Measurements from ENCODE around the gene CNTN1. TPM values are rescaled to one million over a fixed set of nuclear protein-coding genes. Genes with fewer than 3 reads are reported as not detected.

The CNTN1 gene
- total RNA-seq, 2 experiments from 2014 or later: not detected

DNA sequence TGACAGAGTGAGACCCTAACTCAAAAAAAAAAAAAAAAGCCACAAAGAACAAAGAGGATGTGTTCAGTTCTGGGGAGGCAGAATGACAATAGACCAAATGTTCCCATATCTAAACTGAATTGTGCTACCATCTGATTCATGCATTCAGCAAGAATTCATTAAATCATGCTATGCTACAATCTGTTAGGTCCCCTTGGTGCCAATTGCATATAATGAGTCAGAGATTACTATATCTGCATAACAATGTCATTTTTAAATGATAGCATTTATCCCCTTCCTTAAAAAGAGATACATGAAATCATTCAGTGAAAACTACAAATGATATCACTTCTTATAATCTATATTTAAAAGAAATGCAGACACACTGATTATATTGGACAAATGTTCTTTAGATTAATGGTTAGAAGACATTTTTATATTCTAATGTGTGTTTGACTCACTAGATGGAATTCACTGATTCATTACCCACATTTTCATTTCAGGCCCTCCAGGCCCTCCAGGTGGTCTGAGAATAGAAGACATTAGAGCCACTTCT lies 288.3 kb downstream of the CNTN1 start:
- Mint-ChIP-seq H3K4me3 (no peak overlapping the region), H3K27me3 (peaks cover 4% of the 10 kb centered on the region), H3K36me3 (no peaks in the 10 kb centered on the region), H3K27ac (no peak overlapping the region), H3K9me3 (no peaks in the 10 kb centered on the region), H3K4me1 (no peaks in the 10 kb centered on the region)
- no peak for DNase-seq

DNA sequence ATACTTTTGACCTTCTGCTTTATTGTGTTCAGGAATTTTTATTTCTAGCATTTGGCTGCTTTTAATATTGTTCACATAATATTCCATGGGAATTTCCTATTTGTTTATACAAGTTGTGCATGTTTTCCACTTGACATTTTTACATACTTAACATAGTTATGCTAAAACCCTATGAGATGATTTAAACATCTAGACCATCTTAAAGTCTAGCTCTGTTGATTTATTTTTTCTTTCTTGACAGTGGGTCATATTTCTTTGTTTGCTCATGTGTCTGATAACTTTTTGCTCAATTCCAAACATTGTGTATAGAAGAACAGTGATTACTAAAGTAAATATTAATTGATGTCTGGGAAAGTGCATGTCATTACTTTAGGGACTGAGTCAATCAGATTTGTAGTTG lies 293.8 kb downstream of the CNTN1 start:
- no peak for DNase-seq
- Mint-ChIP-seq H3K4me3 (no peak overlapping the region), H3K27me3 (no peaks in the 10 kb centered on the region), H3K27ac (no peak overlapping the region), H3K36me3 (no peaks in the 10 kb centered on the region), H3K9me3 (peaks cover 1% of the 10 kb centered on the region), H3K4me1 (no peaks in the 10 kb centered on the region)

DNA sequence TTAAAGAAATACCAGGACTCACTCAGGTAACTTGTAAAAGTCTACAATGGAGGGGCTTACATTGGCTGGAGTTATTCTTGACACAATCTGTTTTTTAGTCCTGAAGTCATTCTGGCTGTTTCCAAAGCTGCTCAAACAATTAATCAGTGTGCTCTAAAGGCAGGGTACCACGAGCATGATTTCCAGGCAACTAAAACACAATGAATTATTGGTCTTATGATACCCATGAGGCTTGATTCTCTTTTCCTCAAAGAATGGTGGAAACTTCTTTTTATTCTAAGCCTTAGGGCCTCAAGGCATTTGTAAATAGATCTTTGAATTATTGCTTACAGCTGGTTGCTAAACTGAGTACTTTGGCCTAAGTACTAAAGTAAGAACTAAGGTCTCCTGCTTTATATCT lies 296.1 kb downstream of the CNTN1 start:
- Mint-ChIP-seq H3K27ac (no peak overlapping the region), H3K4me1 (no peaks in the 10 kb centered on the region), H3K9me3 (peaks cover 1% of the 10 kb centered on the region), H3K36me3 (no peaks in the 10 kb centered on the region), H3K27me3 (no peaks in the 10 kb centered on the region), H3K4me3 (no peak overlapping the region)
- DNase-seq: no peak

DNA sequence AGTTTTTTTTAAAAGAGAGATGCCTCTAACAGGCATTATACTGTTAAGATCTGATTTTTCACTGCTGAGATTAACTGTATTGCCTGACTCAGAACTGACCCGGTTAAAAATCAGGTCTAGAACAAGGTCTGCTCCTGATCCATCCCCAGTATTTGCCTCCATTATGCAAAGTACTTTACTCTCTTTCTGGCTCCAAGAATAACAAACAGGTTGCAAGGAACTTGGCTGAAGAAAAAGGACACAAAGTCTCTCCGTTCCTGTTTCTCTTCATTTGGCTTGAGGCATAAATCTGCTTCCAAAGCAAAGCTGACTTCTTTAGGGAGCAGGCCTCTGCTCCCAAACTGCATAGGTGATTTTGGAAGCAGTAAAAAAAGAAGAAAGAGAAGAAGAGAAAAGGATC lies 296.6 kb downstream of the CNTN1 start:
- Mint-ChIP-seq H3K27ac (no peak overlapping the region), H3K4me1 (no peaks in the 10 kb centered on the region), H3K27me3 (no peaks in the 10 kb centered on the region), H3K4me3 (no peak overlapping the region), H3K36me3 (no peaks in the 10 kb centered on the region), H3K9me3 (peaks cover 1% of the 10 kb centered on the region)
- DNase-seq: no peak

DNA sequence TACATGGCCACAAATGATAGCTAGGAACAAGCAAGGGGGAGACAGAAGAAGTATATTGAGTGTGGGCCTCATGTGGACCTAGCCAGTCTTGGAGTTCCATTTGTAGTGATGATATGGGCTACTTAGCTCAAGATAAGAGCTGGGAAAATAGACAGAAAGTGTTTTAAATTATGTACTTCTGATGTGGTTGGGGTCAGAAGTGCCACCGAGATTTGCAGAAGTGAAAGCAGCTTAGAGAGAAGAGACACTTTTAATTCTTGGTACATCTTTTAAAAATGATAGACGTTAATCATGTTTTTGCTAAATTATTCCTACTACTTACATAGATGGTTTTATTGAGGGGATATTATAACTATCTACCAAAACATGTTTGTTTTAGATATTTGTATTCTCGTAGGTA lies 297.5 kb downstream of the CNTN1 start:
- Mint-ChIP-seq H3K27ac (no peak overlapping the region), H3K27me3 (no peaks in the 10 kb centered on the region), H3K4me3 (no peak overlapping the region), H3K36me3 (no peaks in the 10 kb centered on the region), H3K9me3 (peaks cover 1% of the 10 kb centered on the region), H3K4me1 (no peaks in the 10 kb centered on the region)
- no peak for DNase-seq

DNA sequence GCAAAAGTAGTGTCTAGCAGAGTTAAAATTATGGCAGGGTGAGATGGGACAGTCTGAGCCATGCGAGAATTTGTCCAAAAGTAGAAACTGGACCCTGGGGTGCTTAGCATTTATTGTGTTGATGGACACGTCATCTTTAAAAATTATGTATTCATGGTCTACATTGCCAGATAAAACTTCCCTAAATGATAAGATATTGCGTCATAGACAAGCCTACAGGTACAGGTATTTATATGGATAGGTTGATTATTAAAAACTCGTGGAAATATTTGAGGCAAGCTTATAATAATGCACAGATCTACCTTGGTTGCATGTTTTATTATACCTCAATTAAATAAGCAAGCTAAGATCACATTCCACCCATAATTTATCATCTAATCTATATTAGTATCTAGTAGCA lies 299.9 kb downstream of the CNTN1 start:
- no peaks in the 10 kb centered on the region for H3K36me3 Mint-ChIP-seq

DNA sequence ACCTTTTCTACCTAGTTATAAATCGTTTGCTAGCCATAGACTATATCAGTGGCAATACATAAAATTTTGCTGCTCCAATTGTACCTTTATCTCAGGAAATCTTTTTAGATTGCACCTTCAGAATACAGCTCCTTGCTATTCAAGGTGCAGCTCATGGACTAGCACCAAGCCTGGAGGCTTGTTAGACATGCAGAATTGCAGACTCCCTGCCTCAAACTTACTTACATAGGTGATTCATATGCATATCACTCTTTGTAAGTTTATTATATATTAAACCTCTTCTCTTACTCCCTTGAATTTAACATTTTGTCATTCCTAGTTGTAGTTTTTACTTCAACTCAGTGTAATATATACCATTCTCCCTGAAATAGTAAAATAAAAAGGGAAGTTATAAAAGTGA lies 300.4 kb downstream of the CNTN1 start:
- Mint-ChIP-seq H3K4me1 (no peaks in the 10 kb centered on the region), H3K9me3 (no peaks in the 10 kb centered on the region), H3K36me3 (no peaks in the 10 kb centered on the region), H3K4me3 (no peak overlapping the region), H3K27ac (no peak overlapping the region), H3K27me3 (no peaks in the 10 kb centered on the region)
- DNase-seq: no peak

More for the DNA sequence above, 299.9 kb downstream of the CNTN1 start:
- H3K4me1 Mint-ChIP-seq: no peaks in the 10 kb centered on the region
- no peaks in the 10 kb centered on the region for H3K9me3 Mint-ChIP-seq
- H3K27ac Mint-ChIP-seq: no peak overlapping the region
- DNase-seq: no peak
- H3K4me3 Mint-ChIP-seq: no peak overlapping the region
- H3K27me3 Mint-ChIP-seq: no peaks in the 10 kb centered on the region

DNA sequence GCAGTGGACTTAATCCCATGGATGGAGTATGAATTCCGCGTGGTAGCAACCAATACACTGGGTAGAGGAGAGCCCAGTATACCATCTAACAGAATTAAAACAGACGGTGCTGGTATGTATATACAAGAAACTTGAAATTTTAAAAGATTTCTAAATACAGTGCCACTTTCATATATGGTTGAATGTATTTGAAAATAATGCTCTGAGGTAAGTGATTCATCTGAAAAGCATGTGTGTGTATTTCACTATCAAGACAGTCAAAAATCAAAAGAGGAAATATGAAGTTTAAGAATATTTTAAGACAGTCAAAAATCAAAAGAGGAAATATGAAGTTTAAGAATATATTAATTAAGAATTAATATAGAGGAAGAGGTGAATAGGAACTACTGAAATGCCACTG lies 300.9 kb downstream of the CNTN1 start:
- H3K4me1 Mint-ChIP-seq: no peaks in the 10 kb centered on the region
- H3K9me3 Mint-ChIP-seq: no peaks in the 10 kb centered on the region
- DNase-seq: no peak
- no peak overlapping the region for H3K4me3 Mint-ChIP-seq
- H3K27ac Mint-ChIP-seq: no peak overlapping the region
- no peaks in the 10 kb centered on the region for H3K36me3 Mint-ChIP-seq
- no peaks in the 10 kb centered on the region for H3K27me3 Mint-ChIP-seq

DNA sequence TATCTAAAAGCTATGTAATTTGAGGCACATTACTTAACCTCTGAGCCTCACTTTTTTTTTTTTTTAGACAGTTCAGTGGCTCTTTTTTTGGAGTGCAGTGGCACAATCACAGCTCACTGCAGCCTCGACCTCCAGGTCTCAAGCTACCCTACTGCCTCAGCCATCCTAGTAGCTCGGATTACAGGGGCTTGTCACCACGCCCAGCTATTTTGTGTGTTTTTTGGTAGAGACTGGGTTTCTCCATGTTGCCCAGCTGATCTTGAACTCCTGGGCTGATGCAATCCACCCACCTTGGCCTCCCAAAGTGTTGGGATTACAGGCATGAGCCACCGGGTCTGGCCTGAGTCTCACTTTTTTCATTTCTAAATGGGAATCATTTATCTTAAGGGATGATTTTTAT lies 303.9 kb downstream of the CNTN1 start:
- no peaks in the 10 kb centered on the region for H3K27me3 Mint-ChIP-seq
- H3K36me3 Mint-ChIP-seq: no peaks in the 10 kb centered on the region
- no peak overlapping the region for H3K27ac Mint-ChIP-seq
- H3K4me1 Mint-ChIP-seq: no peaks in the 10 kb centered on the region
- H3K4me3 Mint-ChIP-seq: no peak overlapping the region
- DNase-seq: no peak
- peaks cover 5% of the 10 kb centered on the region for H3K9me3 Mint-ChIP-seq

DNA sequence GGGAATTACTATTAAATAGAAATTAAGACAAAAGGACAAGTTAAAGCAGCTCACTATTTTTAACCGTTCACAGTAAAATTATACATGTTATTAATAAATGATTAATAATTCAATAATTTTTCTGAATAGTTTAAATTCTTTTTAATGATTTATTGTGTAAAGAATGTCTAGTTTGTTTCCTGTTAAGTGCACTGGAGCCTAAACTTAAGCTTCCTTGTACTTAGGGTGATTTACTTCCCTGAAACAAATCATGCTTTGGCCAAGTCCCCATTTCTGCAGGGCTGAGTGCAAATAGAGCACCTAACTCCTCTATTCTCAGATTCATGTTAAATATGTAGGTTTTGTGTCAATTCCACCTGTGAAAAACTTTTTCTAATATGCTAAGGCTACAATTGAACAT lies 307.0 kb downstream of the CNTN1 start:
- no peak overlapping the region for H3K27ac Mint-ChIP-seq
- H3K36me3 Mint-ChIP-seq: no peaks in the 10 kb centered on the region
- H3K27me3 Mint-ChIP-seq: no peaks in the 10 kb centered on the region
- peaks cover 17% of the 10 kb centered on the region for H3K9me3 Mint-ChIP-seq
- H3K4me3 Mint-ChIP-seq: no peak overlapping the region
- no peak for DNase-seq
- H3K4me1 Mint-ChIP-seq: no peaks in the 10 kb centered on the region

DNA sequence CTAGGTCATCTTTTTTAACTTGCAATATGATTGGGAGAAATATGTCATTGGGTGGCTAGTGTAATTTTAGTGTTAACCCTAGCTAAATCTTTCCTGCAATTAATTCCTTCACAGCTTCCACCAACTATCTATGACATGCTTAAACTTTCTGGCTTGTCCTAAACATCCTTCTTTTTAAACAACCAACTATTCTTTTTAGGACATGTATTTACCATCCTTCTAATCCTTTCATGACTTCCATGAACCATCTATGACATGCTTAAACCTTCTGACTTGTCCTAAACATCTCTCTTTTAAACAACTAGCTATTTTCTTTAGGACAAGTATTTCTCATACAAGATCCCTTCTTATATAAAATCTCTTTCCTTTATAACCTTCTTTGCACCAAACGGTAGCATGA lies 316.2 kb downstream of the CNTN1 start:
- Mint-ChIP-seq H3K4me1 (no peaks in the 10 kb centered on the region), H3K9me3 (peaks cover 31% of the 10 kb centered on the region), H3K36me3 (no peaks in the 10 kb centered on the region), H3K27me3 (no peaks in the 10 kb centered on the region), H3K27ac (no peak overlapping the region), H3K4me3 (no peak overlapping the region)
- DNase-seq: no peak

DNA sequence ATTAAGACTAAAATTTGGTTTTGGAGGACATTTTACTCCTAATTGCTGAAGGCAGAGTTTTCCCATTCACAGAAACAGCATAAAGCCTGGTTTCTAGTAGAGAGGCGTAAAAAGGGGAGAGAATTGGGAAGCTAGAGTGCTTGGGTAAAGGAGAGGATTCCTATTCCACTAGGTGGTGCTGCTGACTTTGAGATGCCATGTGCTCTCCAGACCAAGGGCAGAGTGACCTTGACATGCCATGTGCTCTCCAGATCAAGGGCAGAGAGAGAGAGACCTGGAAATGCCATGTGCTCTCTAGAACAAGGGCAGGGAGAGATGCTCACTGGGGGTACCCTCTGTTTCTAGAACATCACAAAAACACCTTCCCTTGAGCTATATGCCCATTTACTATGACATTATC lies 319.7 kb downstream of the CNTN1 start:
- H3K4me3 Mint-ChIP-seq: no peak overlapping the region
- no peak for DNase-seq
- no peaks in the 10 kb centered on the region for H3K27me3 Mint-ChIP-seq
- no peak overlapping the region for H3K27ac Mint-ChIP-seq
- no peaks in the 10 kb centered on the region for H3K36me3 Mint-ChIP-seq
- H3K9me3 Mint-ChIP-seq: peaks cover 17% of the 10 kb centered on the region
- H3K4me1 Mint-ChIP-seq: no peaks in the 10 kb centered on the region

DNA sequence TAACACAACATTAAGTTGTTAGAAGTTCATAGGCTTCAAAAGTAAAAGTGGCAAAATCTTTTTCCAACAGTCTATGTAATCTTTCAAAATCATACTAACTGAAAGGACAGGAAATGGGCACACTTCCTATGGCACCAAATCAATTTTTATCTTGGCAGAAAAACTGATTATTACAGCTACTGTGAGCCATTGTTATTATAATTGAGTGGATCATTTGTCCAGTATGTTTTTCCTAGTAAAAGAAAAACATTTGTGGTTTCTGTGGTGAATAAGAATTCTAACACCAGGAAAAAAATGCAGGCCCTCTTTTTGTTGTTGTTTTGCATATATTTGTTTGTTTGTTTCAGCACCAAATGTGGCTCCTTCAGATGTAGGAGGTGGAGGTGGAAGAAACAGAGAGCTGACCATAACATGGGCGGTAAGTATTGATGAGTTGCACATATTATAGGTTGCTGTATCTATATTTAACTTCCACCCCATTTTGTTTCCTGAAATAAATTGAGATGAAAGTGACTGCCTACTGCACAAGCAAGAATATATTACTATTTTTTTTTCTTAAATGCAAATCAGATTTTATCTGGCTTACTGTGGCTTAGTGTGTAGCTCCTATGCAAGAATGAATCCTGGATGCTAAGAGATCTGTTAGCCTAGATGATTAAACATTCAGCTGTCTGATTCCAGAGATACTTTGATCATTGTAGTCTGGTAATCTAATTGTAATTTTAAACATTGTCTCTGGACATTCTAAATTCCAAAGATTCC lies 321.8 kb downstream of the CNTN1 start:
- Mint-ChIP-seq H3K36me3 (no peaks in the 10 kb centered on the region), H3K9me3 (peaks cover 9% of the 10 kb centered on the region), H3K4me3 (no peak overlapping the region), H3K27me3 (no peaks in the 10 kb centered on the region), H3K27ac (no peak overlapping the region), H3K4me1 (no peaks in the 10 kb centered on the region)
- DNase-seq: no peak

DNA sequence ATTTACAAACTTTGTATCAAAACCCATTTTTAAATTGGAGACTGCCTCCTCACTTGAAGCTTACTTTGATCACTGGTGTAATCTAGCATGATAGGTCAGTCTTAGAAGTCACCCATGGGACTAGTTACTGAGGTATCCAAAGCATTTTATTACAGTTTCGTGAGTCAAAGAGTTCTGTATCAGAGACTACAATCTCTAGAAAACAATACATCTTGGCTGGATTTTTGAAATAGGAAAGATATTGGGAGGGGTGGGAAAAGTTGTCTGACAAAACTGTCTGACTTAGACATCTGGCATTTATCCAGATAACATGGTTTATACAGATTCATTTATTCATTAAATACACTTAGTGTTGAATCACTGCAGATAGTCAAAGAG lies 322.4 kb downstream of the CNTN1 start:
- no peaks in the 10 kb centered on the region for H3K27me3 Mint-ChIP-seq
- H3K27ac Mint-ChIP-seq: no peak overlapping the region
- peaks cover 9% of the 10 kb centered on the region for H3K9me3 Mint-ChIP-seq
- H3K4me3 Mint-ChIP-seq: no peak overlapping the region
- H3K4me1 Mint-ChIP-seq: no peaks in the 10 kb centered on the region
- no peaks in the 10 kb centered on the region for H3K36me3 Mint-ChIP-seq
- DNase-seq: no peak

DNA sequence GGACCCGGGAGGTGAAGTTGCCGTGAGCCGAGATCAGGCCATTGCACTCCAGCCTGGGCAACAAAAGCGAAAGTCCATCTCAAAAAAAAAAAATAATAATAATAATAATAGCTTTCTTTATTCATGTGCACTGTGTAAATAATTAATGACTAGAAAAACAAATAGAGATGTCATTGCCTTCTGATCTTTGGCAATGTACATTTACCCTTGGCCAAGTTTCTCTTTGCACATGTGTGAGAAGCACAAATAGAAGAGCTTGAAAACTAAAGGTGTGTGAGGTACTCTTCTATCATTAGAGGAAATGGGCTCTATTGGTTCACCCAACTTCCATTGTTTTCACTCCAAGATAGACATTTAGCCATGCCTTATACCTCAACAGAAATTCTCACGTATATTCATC lies 325.8 kb downstream of the CNTN1 start:
- no peaks in the 10 kb centered on the region for H3K4me1 Mint-ChIP-seq
- H3K9me3 Mint-ChIP-seq: no peaks in the 10 kb centered on the region
- no peak for DNase-seq
- H3K4me3 Mint-ChIP-seq: no peak overlapping the region
- no peaks in the 10 kb centered on the region for H3K27me3 Mint-ChIP-seq
- H3K36me3 Mint-ChIP-seq: no peaks in the 10 kb centered on the region
- no peak overlapping the region for H3K27ac Mint-ChIP-seq

DNA sequence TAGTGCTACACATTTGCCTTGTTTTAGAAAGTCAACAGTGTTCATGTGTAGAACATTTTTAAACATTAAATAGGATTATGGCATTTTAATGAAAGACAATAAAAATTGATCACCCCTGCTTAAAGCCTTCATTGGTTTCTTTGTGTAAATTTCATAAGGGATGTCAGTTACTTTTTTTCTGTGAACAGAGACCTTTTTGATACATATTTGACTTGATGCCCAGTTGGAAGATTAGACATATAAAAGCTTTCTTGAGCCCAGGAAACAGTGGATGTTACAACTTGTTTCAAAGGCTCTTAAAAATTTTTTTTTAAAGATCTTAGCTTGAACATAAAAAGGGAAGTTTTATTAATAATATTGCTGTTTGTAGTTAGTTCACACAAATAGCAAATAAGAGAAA lies 327.2 kb downstream of the CNTN1 start:
- Mint-ChIP-seq H3K27me3 (no peaks in the 10 kb centered on the region), H3K4me3 (no peak overlapping the region), H3K27ac (no peak overlapping the region), H3K9me3 (no peaks in the 10 kb centered on the region), H3K36me3 (no peaks in the 10 kb centered on the region), H3K4me1 (no peaks in the 10 kb centered on the region)
- DNase-seq: no peak

Data from activated naive CD8-positive, alpha-beta T cell treated with anti-CD3 and anti-CD28 coated beads for 36 hours (primary cell).